C4-2B (cell line): ENCODE results near the gene DAW1.

Experiments used
- H3K27ac ChIP-seq: fragments of 450-650 bp; 2 replicates; pipeline ENCODE4 v1.5.1; 2017
- CTCF ChIP-seq: fragments of 450-650 bp; conservative IDR thresholded peaks from 2 replicates; pipeline ENCODE4 v1.5.1; 2017; ENCODE audit warnings: mild to moderate bottlenecking
- ZFX ChIP-seq: fragments of 450-650 bp; IDR thresholded peaks from 2 replicates; pipeline ENCODE4 v1.6.1; 2017

DAW1 gene

GRCh38 chr2:227848586-227848985, 22.8 kb upstream of the DAW1 start:
- no peak overlapping the region; the same call in 1 of the 2 replicates for H3K27ac ChIP-seq
- TF ChIP-seq ZFX = no peak
- TF ChIP-seq CTCF = no peak

DNA sequence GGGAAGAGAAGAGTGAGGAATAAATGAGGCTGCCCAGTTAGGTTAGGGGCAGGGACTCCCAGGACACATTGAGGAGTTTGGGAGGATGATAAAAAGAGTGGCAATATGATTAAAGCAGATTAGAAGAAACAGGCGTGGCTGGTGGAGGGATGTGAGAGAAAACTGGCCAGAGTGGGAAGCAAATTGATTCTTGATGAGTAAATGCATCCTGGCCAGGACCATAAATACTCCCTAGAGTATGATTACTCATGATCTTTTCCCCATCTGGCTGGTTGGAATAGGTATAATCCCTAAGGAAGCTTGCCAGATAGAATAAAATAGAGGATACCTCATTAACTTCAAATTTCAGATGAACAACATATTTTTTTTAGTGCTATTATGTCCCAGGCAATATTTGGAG, 21.5 kb upstream of the DAW1 start:
- H3K27ac ChIP-seq = no peak overlapping the region

GRCh38 chr2:227853204-227853629, 18.2 kb upstream of the DAW1 start:
- no peak overlapping the region for H3K27ac ChIP-seq
- TF ChIP-seq ZFX (no peak), CTCF (no peak)

More for the DNA sequence above, 21.5 kb upstream of the DAW1 start:
- TF ChIP-seq ZFX = no peak
- TF ChIP-seq CTCF = no peak

GRCh38 chr2:227853765-227854271, 17.6 kb upstream of the DAW1 start:
- TF ChIP-seq CTCF = no peak
- no peak for TF ChIP-seq ZFX
- H3K27ac ChIP-seq = no peak overlapping the region

- TF ChIP-seq CTCF (no peak), ZFX (no peak)
- no peak overlapping the region for H3K27ac ChIP-seq
These were observed 16.0 kb upstream of the DAW1 start for GRCh38 chr2:227855440-227855839.

DNA sequence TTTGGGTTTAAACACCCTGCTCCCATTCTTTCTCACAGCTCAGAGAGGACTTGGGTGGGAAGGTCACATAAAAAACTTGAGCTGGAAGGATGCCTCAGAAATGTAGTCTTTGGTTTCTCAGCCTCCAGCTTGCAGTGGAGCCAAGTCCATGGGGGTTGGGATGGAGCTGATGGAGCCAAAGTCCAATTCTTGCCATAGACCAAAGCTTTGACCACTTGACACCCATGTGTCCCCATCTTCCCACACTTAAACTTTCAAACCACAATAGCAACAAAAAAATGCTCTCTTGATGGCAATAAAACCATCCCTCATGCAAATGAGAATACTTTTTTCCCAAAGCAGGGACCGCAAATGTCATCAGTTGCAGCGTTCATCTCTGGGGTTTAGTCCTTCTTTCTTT, 14.7 kb upstream of the DAW1 start:
- no peak overlapping the region for H3K27ac ChIP-seq
- no peak for TF ChIP-seq ZFX
- TF ChIP-seq CTCF = no peak

GRCh38 chr2:227860221-227860641, 11.2 kb upstream of the DAW1 start:
- H3K27ac ChIP-seq = no peak overlapping the region
- TF ChIP-seq CTCF (no peak), ZFX (no peak)
